Sigmoid colon (tissue), 4 donors: Measurements from ENCODE around the gene VPS35L.

Source experiments
- POLR2AphosphoS5 ChIP-seq, 4 donors: sonication (generic); formaldehyde crosslinking; IDR thresholded peaks; one replicate each; pipeline ENCODE4 v1.6.1; 2017; ENCODE audit warnings: antibody characterized with exemption in 4 of 4
- TF ChIP-seq, protein P1 (sequence below), 4 experiments: fragments of 450-650 bp in 3 of 4; fragments of 200-600 bp in 1 of 4; IDR thresholded peaks; one replicate each; pipeline ENCODE4 v1.5.1; 2016 to 2019; ENCODE audit warnings: antibody characterized with exemption in 4 of 4, mild to moderate bottlenecking in 3 of 4, moderate library complexity in 2 of 4

DNA sequence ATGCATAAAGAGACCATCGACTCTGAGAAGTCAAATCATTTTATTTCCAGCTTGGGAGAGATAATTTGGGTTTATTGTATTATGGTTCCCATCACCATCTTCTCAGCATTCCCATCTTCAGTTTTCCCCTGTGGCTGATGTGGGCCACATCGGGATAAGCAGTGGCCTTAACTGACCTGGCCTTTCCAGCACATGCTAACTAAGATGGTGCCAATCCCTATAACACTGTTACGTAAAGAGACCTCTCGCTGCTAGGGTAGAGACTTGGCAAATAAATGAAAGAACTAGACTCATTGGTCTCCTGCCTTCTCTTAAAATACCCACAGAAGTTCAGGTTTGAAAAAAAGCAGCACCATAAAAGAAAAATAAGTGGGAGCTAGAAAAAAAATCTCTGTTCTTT is 49.4 kb downstream of the VPS35L start:
- no peak for TF ChIP-seq POLR2AphosphoS5 (IDR thresholded peaks at IDR 0.05)
- TF ChIP-seq, protein P1, sequence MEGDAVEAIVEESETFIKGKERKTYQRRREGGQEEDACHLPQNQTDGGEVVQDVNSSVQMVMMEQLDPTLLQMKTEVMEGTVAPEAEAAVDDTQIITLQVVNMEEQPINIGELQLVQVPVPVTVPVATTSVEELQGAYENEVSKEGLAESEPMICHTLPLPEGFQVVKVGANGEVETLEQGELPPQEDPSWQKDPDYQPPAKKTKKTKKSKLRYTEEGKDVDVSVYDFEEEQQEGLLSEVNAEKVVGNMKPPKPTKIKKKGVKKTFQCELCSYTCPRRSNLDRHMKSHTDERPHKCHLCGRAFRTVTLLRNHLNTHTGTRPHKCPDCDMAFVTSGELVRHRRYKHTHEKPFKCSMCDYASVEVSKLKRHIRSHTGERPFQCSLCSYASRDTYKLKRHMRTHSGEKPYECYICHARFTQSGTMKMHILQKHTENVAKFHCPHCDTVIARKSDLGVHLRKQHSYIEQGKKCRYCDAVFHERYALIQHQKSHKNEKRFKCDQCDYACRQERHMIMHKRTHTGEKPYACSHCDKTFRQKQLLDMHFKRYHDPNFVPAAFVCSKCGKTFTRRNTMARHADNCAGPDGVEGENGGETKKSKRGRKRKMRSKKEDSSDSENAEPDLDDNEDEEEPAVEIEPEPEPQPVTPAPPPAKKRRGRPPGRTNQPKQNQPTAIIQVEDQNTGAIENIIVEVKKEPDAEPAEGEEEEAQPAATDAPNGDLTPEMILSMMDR (IDR thresholded peaks at IDR 0.05) = no peak
